NCI-H82 treated with DMSO at 0.1 percent for 48 hours (cell line): ENCODE measurements around the gene OTOS.
A peak's percentile ranks its signal among the peaks of the same experiment; 100 is the strongest.

Experiments
- DNase-seq: peaks from one replicate; lab custom pipeline; 2025; ENCODE audit not compliant: unreplicated experiment; lab: John Stamatoyannopoulos, UW

Gene OTOS

GRCh38 chr2:240137596-240138253 is 2.7 kb downstream of the OTOS start:
- DNase-seq: no peak

- DNase-seq: no peak
Measured at GRCh38 chr2:240136671-240137292, 3.7 kb downstream of the OTOS start.

GRCh38 chr2:240136013-240136670 is 4.3 kb downstream of the OTOS start, which contains the start of gene COPS9:
COPS9 (minus strand) TSS chr2:240136305; CDS start chr2:240136284, 21 bp downstream.
- peak; percentile 56 for DNase-seq

GRCh38 chr2:240135706-240136012 is 4.8 kb downstream of the OTOS start:
- no peak for DNase-seq

- DNase-seq: no peak
Measured at GRCh38 chr2:240134956-240135520, 5.4 kb downstream of the OTOS start.

- no peak for DNase-seq
Measured at GRCh38 chr2:240134466-240134865, 6.0 kb downstream of the OTOS start.

- no peak for DNase-seq
Measured at GRCh38 chr2:240133401-240133800, 7.1 kb downstream of the OTOS start.

- no peak for DNase-seq
Measured at GRCh38 chr2:240132651-240132980, 7.8 kb downstream of the OTOS start.

- DNase-seq: no peak
Measured at GRCh38 chr2:240131941-240132650, 8.4 kb downstream of the OTOS start.

- DNase-seq: no peak
Measured at GRCh38 chr2:240131296-240131695, 9.2 kb downstream of the OTOS start.

- DNase-seq: no peak
Measured at GRCh38 chr2:240130393-240131195, 9.9 kb downstream of the OTOS start.

- no peak for DNase-seq
Measured at GRCh38 chr2:240129731-240130392, 10.6 kb downstream of the OTOS start.

GRCh38 chr2:240129311-240129710 is 11.1 kb downstream of the OTOS start:
- DNase-seq: no peak

GRCh38 chr2:240128608-240129145 is 11.8 kb downstream of the OTOS start:
- no peak for DNase-seq

- DNase-seq: no peak
Measured at GRCh38 chr2:240127911-240128607, 12.4 kb downstream of the OTOS start.

GRCh38 chr2:240127191-240127750 is 13.2 kb downstream of the OTOS start:
- DNase-seq: no peak

- DNase-seq: no peak
Measured at GRCh38 chr2:240126731-240127130, 13.7 kb downstream of the OTOS start.

- no peak for DNase-seq
Measured at GRCh38 chr2:240125742-240126141, 14.7 kb downstream of the OTOS start.

- no peak for DNase-seq
Measured at GRCh38 chr2:240124651-240125030, 15.8 kb downstream of the OTOS start.
